Mucosa of gallbladder (tissue), 1 donor: ENCODE data around the gene MAU2. TPM values are rescaled to one million over a fixed set of nuclear protein-coding genes. Genes with fewer than 3 reads are reported as not detected.

Source experiments
- total RNA-seq: library from RNA; stranded (reverse); gene quantifications from one replicate; pipeline ENCODE4 v1.2.1, GENCODE V29; 2021
- donor health status: DM: no; HTN: no; CAD: no.

The MAU2 gene
- total RNA-seq, 1 donor from 2014 or later = 70.1 TPM

Other genes starting within 250 kb of the MAU2 start
- 33.2 TPM for gene TMEM161A, start 182.4 kb upstream of the MAU2 start, total RNA-seq
- 4.3 TPM for gene MEF2B, start 150.6 kb upstream of the MAU2 start, total RNA-seq
- 29.8 TPM for gene BORCS8, start 128.7 kb upstream of the MAU2 start, total RNA-seq
- gene RFXANK, start 128.6 kb upstream of the MAU2 start, total RNA-seq = 64.7 TPM
- gene NR2C2AP, start 117.4 kb upstream of the MAU2 start, total RNA-seq = 12.9 TPM
- gene NCAN, start 108.9 kb upstream of the MAU2 start, total RNA-seq = not detected
- 1.8 TPM for gene TM6SF2, start 47.5 kb upstream of the MAU2 start, total RNA-seq
- gene SUGP1, start 320 bp upstream of the MAU2 start, total RNA-seq = 53.1 TPM
- gene GATAD2A, start 84.8 kb downstream of the MAU2 start, total RNA-seq = 110 TPM
- 3.3 TPM for gene TSSK6, start 194.7 kb downstream of the MAU2 start, total RNA-seq
- 376 TPM for gene NDUFA13, start 195.4 kb downstream of the MAU2 start, total RNA-seq
- 8.9 TPM for gene YJEFN3, start 208.1 kb downstream of the MAU2 start, total RNA-seq
- gene CILP2, start 217.4 kb downstream of the MAU2 start, total RNA-seq = 0.26 TPM